SJCRH30 (cell line): Measurements from ENCODE around the gene ORC5. TPM values are rescaled to one million over a fixed set of nuclear protein-coding genes. Genes with fewer than 3 reads are reported as not detected.

Experiments
- DNase-seq, 2 experiments: peaks; one replicate each; pipeline ENCODE4 v3.0.0-alpha.2; 2015 to 2020
- H3K27ac ChIP-seq: fragments of 250-450 bp; sonication (Bioruptor Pico); 2 replicates; pipeline ENCODE4 v1.5.1; 2020; ENCODE audit warnings: mild to moderate bottlenecking, moderate library complexity
- H3K27me3 ChIP-seq: fragments of 250-450 bp; sonication (Bioruptor Pico); 2 replicates; pipeline ENCODE4 v1.5.1; 2020; ENCODE audit warnings: mild to moderate bottlenecking, moderate library complexity
- H3K36me3 ChIP-seq: fragments of 250-450 bp; sonication (Bioruptor Pico); 2 replicates; pipeline ENCODE4 v1.5.1; 2020; ENCODE audit warnings: mild to moderate bottlenecking, moderate library complexity
- H3K4me1 ChIP-seq: fragments of 250-450 bp; sonication (Bioruptor Pico); 2 replicates; pipeline ENCODE4 v1.5.1; 2020; ENCODE audit warnings: mild to moderate bottlenecking, moderate library complexity
- H3K4me3 ChIP-seq: fragments of 250-450 bp; sonication (Bioruptor Pico); 2 replicates; pipeline ENCODE4 v1.5.1; 2020; ENCODE audit warnings: mild to moderate bottlenecking, moderate library complexity
- H3K9me3 ChIP-seq: fragments of 250-450 bp; sonication (Bioruptor Pico); replicated peaks from 2 replicates; pipeline ENCODE4 v1.5.1; 2020; ENCODE audit warnings: mild to moderate bottlenecking, moderate library complexity
- total RNA-seq: library from RNA; depleted of rRNA; stranded (reverse); fragments of >200 nt; shearing (Covaris generic); gene quantifications from 2 replicates; pipeline ENCODE4 v1.2.3, GENCODE V29; 2014

Gene ORC5
- total RNA-seq, 1 experiment from 2014 or later = 77.1 TPM

DNA sequence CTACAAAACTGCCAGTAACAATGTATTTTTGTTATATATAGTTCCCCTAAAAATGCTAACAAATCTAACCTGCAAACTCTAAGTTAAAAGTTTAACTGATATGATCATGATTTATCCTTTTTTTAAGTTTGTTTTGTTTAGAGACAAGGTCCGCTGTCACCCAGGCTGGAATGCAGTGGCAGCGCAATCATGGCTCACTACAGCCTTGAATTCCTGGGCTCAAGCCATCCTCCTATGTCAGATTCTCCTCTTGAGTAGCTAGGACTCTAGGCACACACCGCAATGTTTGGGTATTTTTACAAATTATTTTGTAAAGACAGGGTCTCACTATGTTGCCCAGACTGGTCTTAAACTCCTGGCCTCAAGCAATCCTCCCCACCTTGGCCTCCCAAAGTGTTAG is 46.6 kb downstream of the ORC5 start:
- Histone ChIP-seq H3K9me3 (peaks cover 3% of the 10 kb centered on the region; the same call in 1 of the 2 replicates), H3K27ac (no peak overlapping the region), H3K36me3 (peaks cover 63% of the 10 kb centered on the region), H3K4me3 (no peak overlapping the region), H3K27me3 (no peaks in the 10 kb centered on the region), H3K4me1 (no peaks in the 10 kb centered on the region)
- DNase-seq = no peak

DNA sequence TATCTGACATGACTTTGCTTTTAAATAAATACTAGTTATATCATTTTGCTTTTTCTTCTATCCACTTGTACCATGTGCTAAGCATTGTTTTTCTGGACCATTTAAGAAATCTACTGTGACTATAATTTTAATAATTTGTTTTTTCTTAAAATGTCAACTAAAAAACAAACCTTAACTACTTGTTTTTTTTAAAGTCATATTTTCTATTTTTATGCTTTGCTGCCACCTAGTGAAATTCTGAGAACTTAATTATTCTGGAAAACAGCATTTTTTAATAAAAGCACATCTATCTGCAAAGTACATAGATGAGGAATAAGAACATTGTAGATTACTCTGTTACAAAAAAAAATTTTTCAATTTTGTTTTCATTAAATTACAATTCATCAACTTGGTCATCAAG is 47.4 kb downstream of the ORC5 start:
- no peaks in the 10 kb centered on the region for H3K4me1 ChIP-seq
- H3K36me3 ChIP-seq = peaks cover 55% of the 10 kb centered on the region
- H3K27me3 ChIP-seq = no peaks in the 10 kb centered on the region
- peaks cover 3% of the 10 kb centered on the region; the same call in 1 of the 2 replicates for H3K9me3 ChIP-seq
- no peak overlapping the region for H3K4me3 ChIP-seq
- H3K27ac ChIP-seq = no peak overlapping the region
- peak in 1 of 2 experiments; percentile 32 for DNase-seq

DNA sequence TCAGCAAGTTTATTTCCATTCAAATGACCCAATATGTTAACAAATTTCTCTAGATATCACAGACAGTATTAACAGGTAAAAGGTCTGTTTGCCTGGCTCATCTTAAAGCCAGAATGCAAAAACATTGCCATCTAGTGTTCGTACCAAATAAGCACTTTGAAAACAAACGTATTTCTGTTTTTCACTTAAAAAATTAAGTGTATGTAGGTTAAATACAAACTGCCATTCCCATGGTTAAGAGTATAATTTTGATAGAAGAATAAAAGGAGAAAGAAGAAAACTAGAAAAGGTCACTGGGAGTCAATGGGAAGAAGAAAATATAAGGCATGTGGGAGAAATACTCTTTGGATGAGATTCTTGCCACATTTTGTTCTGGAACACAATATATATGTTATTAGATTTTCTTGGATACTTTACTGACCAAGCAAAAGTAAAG is 51.0 kb downstream of the ORC5 start:
- DNase-seq = peak in 1 of 2 experiments; percentile 42
- no peak overlapping the region for H3K4me3 ChIP-seq
- peaks cover 38% of the 10 kb centered on the region for H3K36me3 ChIP-seq
- no peak overlapping the region for H3K27ac ChIP-seq
- no peaks in the 10 kb centered on the region for H3K27me3 ChIP-seq
- H3K4me1 ChIP-seq = no peaks in the 10 kb centered on the region
- H3K9me3 ChIP-seq = peaks cover 3% of the 10 kb centered on the region; the same call in 1 of the 2 replicates

DNA sequence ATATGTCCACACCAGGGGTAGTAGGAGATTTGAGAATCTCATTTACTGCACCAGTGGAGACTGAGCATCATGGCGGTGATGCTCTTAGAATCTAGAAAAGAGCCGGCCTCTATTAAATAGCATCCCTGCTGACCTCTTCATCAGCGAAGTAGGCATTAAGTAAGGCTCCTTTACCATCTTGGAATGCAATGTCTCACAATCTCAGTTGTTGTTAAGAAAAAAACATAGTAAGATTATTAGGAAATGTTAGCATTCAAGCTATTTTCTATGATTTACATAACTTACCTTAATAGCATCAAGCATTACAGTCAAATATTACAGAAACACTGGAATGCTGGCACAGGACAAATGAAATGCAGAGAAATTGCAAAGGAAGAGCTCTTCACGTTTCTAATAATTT is 54.5 kb downstream of the ORC5 start:
- Histone ChIP-seq H3K27ac (no peak overlapping the region), H3K4me1 (no peaks in the 10 kb centered on the region), H3K4me3 (no peak overlapping the region), H3K27me3 (no peaks in the 10 kb centered on the region), H3K9me3 (no peaks in the 10 kb centered on the region), H3K36me3 (peaks cover 17% of the 10 kb centered on the region)
- DNase-seq = no peak

DNA sequence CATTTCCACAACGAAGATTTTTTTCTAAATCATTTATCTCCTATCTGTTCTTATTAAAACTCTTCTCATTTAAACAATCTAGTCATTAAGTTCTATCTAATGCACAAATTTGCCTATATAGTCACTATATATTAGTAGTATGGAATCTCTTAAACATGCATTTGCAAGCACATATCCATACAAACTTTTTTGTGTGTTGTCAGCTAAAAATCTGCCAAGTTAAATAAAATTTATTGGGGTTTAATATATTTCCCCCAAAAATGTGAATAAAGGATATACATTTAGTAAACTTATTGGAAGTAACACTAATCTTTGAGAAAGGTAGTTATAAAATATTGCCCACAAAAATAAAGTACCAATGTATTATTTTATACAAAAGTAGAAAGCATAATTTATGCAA is 55.3 kb downstream of the ORC5 start:
- no peak for DNase-seq
- H3K27me3 ChIP-seq = no peaks in the 10 kb centered on the region
- no peaks in the 10 kb centered on the region for H3K9me3 ChIP-seq
- H3K4me3 ChIP-seq = no peak overlapping the region
- H3K4me1 ChIP-seq = no peaks in the 10 kb centered on the region
- H3K27ac ChIP-seq = no peak overlapping the region
- peaks cover 17% of the 10 kb centered on the region for H3K36me3 ChIP-seq

DNA sequence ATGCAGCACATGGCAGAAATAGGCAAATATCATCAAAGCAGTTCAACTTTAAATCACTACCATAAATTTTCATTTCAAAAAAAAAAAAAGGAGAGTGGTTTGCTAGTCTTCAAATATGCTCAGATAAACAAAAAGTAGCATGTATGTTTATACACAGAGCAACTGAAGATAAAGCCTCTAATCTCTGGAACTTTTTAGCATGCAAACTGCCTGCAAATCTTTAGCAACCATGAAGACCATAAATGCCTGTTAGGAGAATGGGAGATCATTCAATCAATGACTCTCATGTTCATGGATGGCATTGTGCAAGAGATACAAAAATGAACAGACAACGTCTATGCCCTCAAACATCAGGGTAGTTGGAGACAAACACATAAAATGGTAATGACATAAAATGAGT is 57.3 kb downstream of the ORC5 start:
- no peaks in the 10 kb centered on the region for H3K4me1 ChIP-seq
- H3K27ac ChIP-seq = no peak overlapping the region
- H3K9me3 ChIP-seq = no peaks in the 10 kb centered on the region
- H3K36me3 ChIP-seq = peaks cover 10% of the 10 kb centered on the region
- no peak overlapping the region for H3K4me3 ChIP-seq
- no peaks in the 10 kb centered on the region for H3K27me3 ChIP-seq
- DNase-seq = no peak

DNA sequence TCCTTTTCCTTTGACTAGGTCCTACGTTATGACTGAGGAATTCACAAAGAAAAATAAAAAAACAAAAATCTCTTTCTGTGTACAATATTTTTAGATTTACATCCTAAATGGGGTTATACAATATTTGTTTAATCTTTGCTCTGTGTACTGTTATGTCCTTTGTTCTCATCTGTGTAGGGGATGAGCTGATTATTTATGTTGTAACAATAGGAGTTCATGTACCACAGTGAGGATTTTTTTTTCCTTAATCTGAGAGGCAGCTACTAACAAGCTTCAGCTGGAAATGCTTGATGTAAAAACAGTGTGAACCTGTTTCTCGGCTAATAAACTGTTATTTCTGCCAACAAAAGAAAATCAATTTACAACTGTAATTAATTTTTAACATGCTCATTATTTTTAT is 58.0 kb downstream of the ORC5 start:
- Histone ChIP-seq H3K4me1 (no peaks in the 10 kb centered on the region), H3K9me3 (no peaks in the 10 kb centered on the region), H3K36me3 (peaks cover 10% of the 10 kb centered on the region), H3K27me3 (no peaks in the 10 kb centered on the region), H3K4me3 (no peak overlapping the region), H3K27ac (no peak overlapping the region)
- no peak for DNase-seq

DNA sequence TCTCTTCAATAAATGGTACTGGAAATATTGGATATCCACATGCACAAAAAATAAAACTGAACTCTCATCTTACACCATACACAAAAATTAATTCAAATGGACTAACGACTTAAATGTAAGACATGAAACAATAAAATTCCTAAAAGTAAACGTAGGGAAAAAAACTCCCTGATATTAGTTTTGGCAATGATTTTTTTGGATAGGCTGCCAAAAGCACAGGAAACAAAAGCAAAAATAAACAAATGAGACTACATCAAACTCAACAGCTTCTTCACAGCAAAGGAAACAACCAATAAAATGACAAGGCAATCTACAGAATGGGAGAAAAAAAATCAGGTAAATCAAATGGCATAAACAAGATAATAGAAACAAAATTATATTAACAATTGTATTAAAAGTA is 65.7 kb downstream of the ORC5 start:
- Histone ChIP-seq H3K9me3 (no peaks in the 10 kb centered on the region), H3K36me3 (peaks cover 7% of the 10 kb centered on the region; the same call in 1 of the 2 replicates), H3K4me3 (no peak overlapping the region), H3K27ac (no peak overlapping the region), H3K4me1 (no peaks in the 10 kb centered on the region), H3K27me3 (no peaks in the 10 kb centered on the region)
- no peak for DNase-seq

DNA sequence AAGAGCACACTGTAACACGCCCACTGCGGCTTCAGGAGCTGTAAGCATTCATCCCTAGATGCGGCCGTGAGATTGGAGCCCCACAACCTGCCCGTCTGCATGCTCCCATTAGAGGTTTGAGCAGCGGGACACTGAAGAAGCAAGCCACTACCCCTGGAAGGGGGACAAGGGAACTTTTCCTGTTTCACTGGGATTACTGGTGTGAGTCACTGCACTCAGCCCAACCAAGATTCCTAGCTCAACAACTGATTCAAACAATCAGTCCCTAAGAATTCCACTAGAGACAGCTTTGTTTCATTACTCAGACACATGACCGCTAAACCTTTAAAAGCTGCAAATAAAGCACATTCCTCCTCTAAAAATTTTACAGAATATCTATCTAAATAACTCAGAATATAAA is 69.8 kb downstream of the ORC5 start:
- H3K4me3 ChIP-seq = no peak overlapping the region
- no peaks in the 10 kb centered on the region for H3K27me3 ChIP-seq
- H3K36me3 ChIP-seq = peaks cover 28% of the 10 kb centered on the region
- no peaks in the 10 kb centered on the region for H3K9me3 ChIP-seq
- no peaks in the 10 kb centered on the region for H3K4me1 ChIP-seq
- no peak overlapping the region for H3K27ac ChIP-seq
- peak in 1 of 2 experiments; percentile 17 for DNase-seq

DNA sequence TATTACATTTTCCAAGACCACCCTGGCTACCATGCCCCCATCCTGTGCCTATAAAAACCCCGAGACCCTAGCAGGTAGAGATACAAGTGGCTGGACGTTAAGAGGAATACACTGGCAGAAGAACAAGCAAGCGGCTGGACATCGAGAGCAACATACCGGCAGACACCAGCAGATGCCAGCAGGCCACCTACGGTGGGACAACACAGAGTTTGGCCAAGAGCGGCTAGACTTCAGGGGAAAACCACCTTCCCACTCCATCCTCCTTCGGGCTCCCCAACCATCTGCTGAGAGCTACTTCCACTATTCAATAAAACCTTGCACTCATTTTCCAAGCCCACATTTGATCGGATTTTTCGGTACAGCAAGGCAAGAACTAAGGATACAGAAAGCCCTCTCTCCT is 70.3 kb downstream of the ORC5 start:
- Histone ChIP-seq H3K27me3 (no peaks in the 10 kb centered on the region), H3K4me1 (no peaks in the 10 kb centered on the region), H3K27ac (no peak overlapping the region), H3K9me3 (no peaks in the 10 kb centered on the region), H3K36me3 (peaks cover 31% of the 10 kb centered on the region), H3K4me3 (no peak overlapping the region)
- DNase-seq = no peak

DNA sequence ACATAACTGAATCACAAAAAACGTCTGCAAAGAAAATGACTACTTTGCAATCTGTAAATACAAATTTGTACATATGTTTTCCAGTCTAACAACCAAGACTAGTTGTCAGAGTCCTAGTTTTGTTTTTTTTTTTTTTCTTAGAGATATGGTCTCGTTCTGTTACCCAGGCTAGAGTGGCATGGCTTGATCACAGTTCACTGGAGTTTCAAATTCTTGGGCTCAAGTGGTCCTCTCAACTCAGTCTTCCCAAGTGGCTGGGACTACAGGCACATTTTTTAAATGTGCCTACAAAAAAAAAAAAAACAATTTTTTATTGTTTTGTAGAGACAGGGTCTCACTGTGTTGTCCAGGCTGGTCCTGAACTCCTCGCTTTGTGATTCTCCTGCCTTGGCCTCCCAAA is 70.8 kb downstream of the ORC5 start:
- no peak for DNase-seq
- no peaks in the 10 kb centered on the region for H3K4me1 ChIP-seq
- H3K4me3 ChIP-seq = no peak overlapping the region
- no peak overlapping the region for H3K27ac ChIP-seq
- no peaks in the 10 kb centered on the region for H3K27me3 ChIP-seq
- H3K9me3 ChIP-seq = no peaks in the 10 kb centered on the region
- peaks cover 33% of the 10 kb centered on the region for H3K36me3 ChIP-seq

DNA sequence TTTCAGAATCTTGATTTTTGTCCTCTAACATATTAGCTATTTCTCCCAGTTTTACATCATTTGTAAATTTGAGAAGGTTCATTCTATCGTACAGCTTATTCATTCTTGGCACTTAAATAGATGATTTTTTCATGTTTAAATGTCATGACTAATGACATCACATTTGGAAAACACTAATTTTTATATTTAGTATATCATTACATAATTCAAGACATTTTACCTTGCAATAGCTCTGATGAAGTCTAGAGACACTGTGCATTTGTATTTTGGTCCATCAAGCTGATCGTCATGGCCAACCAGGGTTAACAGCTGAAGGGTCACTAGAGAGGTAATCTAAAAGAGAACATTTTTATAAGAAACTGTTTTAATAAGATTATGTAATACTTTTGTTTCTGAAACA is 71.3 kb downstream of the ORC5 start:
- H3K4me1 ChIP-seq = no peaks in the 10 kb centered on the region
- peaks cover 35% of the 10 kb centered on the region for H3K36me3 ChIP-seq
- H3K9me3 ChIP-seq = no peaks in the 10 kb centered on the region
- H3K27me3 ChIP-seq = no peaks in the 10 kb centered on the region
- no peak overlapping the region for H3K27ac ChIP-seq
- no peak overlapping the region for H3K4me3 ChIP-seq
- DNase-seq = no peak

DNA sequence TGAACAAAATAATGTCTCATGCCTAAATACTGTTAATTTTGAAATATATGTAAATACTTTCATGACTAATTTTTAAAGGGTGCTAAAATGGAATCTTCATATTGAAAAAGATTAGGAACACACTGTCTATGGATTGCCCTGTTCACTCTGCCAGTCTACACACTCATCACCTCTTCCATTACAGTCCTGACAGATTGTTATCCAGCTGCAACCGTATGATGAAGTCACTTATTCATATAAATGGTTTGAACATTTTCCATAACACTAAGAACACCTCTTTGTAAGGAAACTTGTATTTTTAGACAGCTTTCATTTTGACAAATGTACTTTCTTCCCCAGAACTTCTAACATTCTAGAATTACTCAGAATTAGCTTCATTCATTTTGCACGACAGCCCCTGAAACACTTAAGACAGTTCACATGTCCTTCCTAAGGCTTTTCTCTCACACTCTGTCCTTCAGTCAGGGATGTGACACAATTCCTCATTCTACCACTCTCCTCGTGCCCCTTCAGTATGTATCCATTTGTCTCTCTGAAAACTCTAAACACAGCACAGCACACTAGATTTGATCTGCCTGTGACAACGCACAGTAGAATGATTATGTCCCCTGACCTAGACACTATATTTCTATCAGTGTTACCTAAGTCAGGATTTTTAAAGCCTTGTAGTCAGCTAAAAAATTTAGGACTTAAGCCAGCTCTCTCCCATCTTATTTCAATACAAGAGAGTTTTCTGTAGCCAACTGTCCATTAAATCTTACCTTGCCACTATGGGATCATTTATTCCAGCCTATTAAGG is 71.9 kb downstream of the ORC5 start:
- H3K9me3 ChIP-seq = no peaks in the 10 kb centered on the region
- DNase-seq = no peak
- H3K4me3 ChIP-seq = no peak overlapping the region
- H3K27ac ChIP-seq = no peak overlapping the region
- no peaks in the 10 kb centered on the region for H3K27me3 ChIP-seq
- no peaks in the 10 kb centered on the region for H3K4me1 ChIP-seq
- H3K36me3 ChIP-seq = peaks cover 33% of the 10 kb centered on the region

DNA sequence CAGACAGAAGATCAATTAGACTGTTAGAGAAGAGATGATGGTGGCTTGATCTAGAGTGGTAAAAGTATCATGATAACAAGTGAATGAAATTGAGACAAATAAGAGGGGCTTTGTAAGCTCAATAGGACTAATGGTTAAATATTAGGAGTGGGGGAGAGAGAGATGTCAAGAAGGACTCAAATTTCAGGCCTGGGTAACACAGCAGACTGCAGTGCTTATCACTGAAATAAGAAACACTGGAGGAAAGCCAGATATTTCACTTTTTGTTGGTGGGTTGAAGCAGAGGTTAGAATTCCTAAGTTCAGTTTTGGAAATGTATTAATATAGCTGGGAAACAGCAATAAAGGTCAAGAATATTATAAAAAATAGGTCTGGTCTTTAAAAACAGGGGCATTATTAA is 74.6 kb downstream of the ORC5 start:
- H3K36me3 ChIP-seq = peaks cover 40% of the 10 kb centered on the region
- H3K4me1 ChIP-seq = no peaks in the 10 kb centered on the region
- no peak for DNase-seq

DNA sequence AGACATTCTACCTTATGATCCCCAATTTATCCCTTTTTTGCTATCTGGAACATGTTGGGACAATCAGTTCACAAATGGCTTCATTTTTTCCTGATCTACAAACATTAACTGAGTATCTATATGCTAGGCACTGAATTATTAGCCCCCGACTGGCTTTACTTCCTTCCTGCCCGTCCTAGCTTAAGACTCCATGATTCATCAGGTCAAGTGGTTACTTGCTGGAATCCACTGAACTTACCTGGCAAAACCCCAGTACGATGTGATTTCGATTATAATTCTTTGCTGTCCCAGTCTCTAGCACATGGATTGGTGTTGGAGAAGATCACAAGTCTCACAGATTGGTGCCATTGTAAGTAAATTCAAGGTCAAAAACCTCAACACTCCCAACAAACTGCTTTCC is 77.1 kb downstream of the ORC5 start:
- H3K4me3 ChIP-seq = no peak overlapping the region
- H3K27me3 ChIP-seq = no peaks in the 10 kb centered on the region
- no peak overlapping the region for H3K27ac ChIP-seq
- DNase-seq = no peak
- peaks cover 3% of the 10 kb centered on the region; the same call in 1 of the 2 replicates for H3K4me1 ChIP-seq
- H3K9me3 ChIP-seq = no peaks in the 10 kb centered on the region
- peaks cover 37% of the 10 kb centered on the region for H3K36me3 ChIP-seq

More for the DNA sequence above, 74.6 kb downstream of the ORC5 start:
- Histone ChIP-seq H3K27ac (no peak overlapping the region), H3K4me3 (no peak overlapping the region), H3K9me3 (no peaks in the 10 kb centered on the region), H3K27me3 (no peaks in the 10 kb centered on the region)

DNA sequence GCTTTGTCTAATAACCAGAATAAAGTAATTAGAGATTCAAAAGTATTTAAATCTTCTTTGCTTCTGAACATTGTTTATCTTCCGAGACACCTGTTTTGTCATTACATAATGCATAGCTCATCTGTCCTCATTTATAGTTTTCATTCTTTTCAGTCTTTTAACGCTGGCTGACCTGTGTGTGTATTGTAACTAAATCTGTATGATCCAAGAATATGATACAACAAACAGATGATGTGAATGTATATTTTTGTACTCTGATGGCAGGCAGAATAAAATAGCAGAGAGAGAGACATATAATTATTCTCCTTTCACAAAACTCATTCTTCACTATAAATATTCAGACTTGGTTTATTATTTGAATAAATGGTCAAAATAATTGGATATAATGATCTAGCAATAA is 80.6 kb downstream of the ORC5 start:
- H3K27me3 ChIP-seq = no peaks in the 10 kb centered on the region
- H3K27ac ChIP-seq = no peak overlapping the region
- no peak overlapping the region for H3K4me3 ChIP-seq
- H3K4me1 ChIP-seq = peaks cover 3% of the 10 kb centered on the region; the same call in 1 of the 2 replicates
- H3K36me3 ChIP-seq = peaks cover 30% of the 10 kb centered on the region
- H3K9me3 ChIP-seq = no peaks in the 10 kb centered on the region
- no peak for DNase-seq
